GM18505 (cell line): ENCODE data around the gene GPR183.
"Not testable (repeated sequence)": the region's sequence is repeated elsewhere in the genome, so short reads cannot be mapped to it uniquely, and the experiment has no call there.

ENCODE experiments used
- ATAC-seq: cut with Tn5 transposase; IDR thresholded peaks from one replicate; pipeline ENCODE4 v1.9.1; 2021; ENCODE audit not compliant: unreplicated experiment
- POLR2A ChIP-seq: IDR thresholded peaks from 4 replicates; pipeline ENCODE4 v1.6.1; 2011; ENCODE audit warnings: borderline replicate concordance; ENCODE audit not compliant: insufficient read depth, insufficient read length; ENCODE audit errors: extremely low read depth

The GPR183 gene

DNA sequence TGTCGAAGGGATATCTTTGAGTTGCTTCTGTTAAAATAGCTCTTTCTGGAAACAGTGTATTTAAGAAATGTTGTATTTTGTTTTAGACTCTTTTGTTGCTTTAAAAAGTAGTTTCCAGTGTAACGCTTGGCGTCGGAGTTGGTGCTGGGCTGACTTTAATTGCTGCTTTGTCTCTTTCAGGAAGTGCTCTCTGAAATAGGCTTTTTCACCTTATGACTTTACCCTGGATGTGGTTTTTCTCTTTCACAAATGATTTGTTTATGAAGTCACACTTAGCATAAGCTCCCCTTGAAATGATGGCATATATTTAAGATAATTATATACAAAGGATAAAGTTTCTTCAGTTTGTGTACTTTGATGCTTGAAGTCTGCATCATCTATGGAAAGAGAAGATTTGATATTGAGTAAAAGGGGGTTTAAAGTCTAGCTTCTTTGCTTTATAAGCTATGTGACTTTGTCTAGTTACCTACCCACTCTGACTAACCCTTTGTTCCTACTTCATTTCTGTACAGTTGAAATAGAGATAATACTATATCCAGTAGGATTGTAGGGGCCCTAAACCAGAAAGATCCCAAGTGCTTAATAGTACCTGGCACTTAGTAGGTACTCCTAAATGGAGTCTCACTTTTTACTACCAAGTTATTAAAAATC, 48.9 kb downstream of the GPR183 start, which contains the start of gene GPR18:
Gene GPR18 (minus strand): TSS at position 170 of the 651 bp plus-strand sequence. CDS start 2,507 bp downstream, outside the sequence.
- TF ChIP-seq POLR2A = no peak
- peak; percentile 84 for ATAC-seq

DNA sequence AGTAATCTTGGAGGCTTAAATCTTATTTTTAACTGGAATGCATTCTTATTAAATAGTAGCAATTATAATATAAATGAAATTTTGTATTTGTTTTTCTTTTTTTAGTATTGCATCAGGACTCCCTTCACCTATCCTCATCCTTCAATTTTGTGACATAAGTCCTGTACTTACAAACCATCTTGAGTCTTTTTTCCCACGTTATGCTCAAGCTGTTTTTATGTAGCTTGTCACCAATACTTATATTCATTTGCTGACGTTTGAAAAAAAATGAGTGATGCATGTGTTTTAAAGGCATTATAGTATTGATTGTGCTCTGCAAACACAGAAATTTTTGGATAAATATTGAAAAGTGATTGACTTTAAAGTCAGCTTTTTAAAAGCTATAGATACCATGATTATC, 49.9 kb downstream of the GPR183 start:
- no peak for TF ChIP-seq POLR2A
- no peak for ATAC-seq

DNA sequence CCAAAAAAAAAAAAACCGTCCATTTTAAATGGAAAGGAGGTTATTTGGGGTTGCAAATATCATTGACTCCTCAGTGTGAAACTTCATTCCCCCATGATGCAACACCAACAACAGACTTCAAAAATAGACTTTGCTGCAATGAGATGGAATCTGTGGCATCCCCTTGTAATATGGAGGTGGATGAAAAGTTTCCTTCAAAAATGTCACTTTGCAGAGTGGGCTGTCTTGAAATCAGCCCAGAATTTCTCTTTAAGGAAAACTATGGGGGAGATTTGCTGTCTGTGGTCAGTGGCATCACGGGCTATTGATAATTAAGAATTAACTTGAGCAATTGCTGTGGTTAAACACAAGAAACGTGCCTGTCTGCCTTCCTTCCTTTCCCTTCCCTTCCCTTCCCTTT, 50.5 kb downstream of the GPR183 start:
- ATAC-seq = no peak
- TF ChIP-seq POLR2A = no peak

DNA sequence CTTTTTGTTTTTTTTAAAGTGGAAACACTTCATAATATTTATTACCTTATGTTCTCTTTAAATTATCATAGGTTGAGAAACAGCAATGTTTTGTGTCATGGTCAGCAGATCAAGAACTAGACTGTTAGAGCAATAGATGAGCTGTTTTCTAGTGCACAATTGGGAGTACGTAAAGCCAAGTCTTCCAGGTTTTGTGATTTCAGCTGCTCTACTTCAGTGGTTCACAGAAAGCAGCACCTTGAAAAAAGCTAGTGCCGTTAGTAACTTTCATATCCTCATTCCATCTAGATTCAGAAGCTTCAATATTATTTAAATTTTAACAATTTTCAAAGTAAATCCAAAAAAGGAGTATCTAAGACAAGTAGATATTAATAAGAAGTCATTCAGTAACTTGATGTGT, 50.9 kb downstream of the GPR183 start:
- TF ChIP-seq POLR2A = no peak
- no peak for ATAC-seq

DNA sequence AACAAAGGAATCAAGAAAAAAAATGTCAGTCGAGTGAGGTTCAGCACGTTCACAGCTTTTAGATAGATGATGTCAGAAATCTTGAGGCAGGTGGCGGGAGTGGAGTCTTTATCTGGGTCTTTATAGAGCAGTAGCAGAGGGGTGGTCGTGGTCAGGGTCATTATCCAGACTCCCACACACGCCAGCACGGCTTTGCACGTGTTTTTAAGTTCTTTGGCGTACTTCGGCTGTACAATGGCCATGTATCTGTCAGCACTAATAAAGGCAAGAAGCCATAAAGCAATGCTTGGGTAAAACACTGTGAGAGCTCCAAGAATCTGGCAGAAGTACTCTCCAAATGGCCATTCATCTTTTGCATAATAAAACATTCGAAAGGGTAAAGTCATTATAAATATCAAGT, 51.9 kb downstream of the GPR183 start:
- no peak for ATAC-seq
- no peak for TF ChIP-seq POLR2A

DNA sequence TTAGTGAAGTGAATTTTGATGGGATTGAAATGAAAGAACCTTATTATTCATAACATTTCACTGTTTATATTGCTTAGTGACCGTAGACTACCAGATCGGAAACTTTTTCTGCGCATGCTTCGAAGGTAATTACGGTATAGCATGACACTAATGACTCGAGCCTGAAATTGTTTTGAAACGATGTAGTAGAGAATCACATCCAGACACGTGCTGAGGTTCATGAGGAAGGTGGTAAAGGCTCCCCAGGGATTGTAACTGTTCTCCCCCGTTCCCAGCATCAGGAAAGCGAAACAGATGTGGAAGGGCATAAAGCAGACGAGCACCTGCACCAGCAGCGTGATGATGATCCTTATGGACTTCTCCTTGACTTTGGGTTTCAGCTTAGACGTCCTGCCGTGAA, 52.4 kb downstream of the GPR183 start:
- ATAC-seq = no peak
- TF ChIP-seq POLR2A = no peak

DNA sequence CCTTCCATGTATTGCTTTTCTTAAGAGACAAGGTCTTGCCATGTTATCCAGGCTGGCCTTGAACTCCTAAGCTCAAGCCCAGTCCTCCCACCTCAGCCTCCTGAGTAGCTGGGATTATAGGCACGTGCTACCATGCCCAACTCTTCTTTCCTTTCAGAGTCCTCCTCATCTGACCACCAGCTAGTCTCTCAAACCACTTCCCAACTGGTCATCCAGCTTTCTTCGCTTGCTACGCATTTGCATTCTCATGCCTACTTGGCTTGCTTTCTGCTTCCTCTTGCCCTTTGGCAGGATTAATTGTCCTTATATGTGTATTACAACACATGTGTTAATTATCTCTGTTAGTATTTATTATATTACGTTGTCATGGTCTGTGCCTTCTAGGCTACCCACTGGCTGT, 55.3 kb downstream of the GPR183 start:
- TF ChIP-seq POLR2A = no peak
- no peak for ATAC-seq

DNA sequence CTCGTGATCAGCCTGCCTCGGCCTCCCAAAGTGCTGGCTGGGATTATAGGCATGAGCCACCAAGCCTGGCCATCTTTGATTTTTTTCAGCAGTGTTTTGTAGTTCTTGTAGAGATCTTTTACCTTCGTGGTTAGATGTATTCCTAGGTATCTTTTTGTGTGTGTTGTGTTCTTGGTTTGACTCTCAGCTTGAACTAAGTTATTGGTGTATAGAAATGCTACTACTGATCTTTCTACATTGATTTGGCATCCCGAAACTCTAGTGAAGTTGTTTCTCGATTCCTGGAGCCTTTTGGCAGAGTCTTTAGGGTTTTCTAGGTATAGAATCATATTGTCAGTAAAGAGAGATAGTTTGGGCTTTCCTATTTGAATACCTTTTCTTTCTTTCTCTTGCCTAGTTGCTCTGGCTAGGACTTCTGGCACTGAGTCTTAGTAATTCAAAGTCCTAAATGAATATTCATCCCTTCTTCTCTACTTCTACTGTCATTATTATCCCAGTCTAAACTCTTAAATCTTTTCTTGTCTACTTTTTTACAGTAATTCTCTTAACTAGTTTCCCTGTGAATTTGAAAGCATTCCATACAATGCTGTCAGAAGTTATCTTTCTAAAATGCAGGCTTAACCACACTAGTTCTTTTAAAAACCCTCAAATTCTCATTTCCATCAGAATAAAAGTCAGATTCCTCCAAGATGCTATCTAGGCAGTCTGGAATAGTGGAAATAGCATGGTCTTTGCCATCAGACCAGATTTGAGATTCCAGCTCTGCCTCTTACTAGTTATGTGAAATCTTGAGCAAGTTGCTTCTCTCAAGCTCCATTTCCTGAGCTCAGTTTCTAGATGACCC, 56.0 kb downstream of the GPR183 start:
- TF ChIP-seq POLR2A = no peak
- ATAC-seq = no peak

DNA sequence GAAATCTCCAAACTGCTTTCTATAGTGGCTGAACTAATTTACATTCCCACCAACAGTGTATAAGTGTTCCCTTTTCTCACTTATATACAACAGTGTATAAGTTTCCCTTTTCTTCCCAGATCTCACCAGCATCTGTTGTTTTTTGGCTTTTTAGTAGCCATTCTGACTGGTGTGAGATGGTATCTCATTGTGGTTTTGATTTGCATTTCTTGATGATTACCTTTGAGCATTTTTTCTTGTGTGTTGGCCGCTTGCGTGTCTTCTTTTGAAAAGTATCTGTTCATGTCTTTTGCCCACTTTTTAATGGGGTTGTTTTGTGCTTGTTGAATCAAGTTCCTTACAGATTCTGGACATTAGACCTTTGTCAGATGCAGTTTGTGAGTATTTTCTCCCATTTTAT, 57.6 kb downstream of the GPR183 start:
- not testable (repeated sequence) for ATAC-seq

DNA sequence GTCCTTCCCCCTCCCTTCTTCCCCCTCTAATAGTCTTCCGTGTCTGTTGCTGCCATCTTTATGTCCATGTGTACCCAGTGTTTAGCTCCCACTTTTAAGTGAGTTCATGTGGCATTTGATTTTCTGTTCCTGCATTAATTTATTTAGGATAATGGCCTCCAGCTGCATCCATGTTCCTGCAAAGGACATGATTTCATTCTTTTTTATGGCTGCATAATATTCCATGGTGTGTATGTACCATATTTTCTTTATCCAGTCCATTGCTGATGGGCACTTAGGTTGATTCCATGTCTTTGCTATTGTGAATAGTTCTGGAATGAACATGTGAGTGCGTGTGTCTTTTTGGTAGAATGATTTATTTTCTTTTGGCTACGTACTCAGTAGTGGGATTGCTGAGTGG, 58.0 kb downstream of the GPR183 start:
- ATAC-seq = not testable (repeated sequence)

DNA sequence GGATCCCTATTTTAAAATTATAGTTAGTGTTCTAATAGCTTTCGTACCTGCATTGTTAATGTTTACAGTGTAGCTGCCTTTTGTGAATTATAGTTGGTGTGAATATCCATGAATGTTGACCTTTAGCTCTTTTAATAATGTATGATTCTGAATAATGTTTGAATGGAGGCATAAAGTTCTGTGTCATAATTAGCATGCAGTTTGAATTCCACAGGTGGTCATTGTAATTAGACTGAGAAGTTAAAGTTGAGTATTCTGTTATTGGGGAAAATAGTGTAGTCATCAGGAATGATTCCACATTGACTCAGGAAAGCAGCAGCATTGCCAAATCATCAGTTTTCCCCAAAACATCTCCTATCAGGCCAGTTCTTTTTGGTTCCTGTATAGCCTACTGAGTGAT, 61.1 kb downstream of the GPR183 start:
- no peak for ATAC-seq
- no peak for TF ChIP-seq POLR2A
